Coronary artery (tissue), 2 donors: ENCODE measurements around the gene IL9.

Experiments
- DNase-seq: peaks from one replicate; pipeline ENCODE4 v3.0.0-alpha.2; 2017; ENCODE audit warnings: low spot score
- H3K27ac ChIP-seq, 2 donors: fragments of 200-600 bp; sonication (generic); one replicate each; pipeline ENCODE4 v1.5.1; 2016 to 2019
- H3K4me3 ChIP-seq: fragments of 200-600 bp; sonication (generic); 2 replicates; pipeline ENCODE4 v1.5.1; 2016; ENCODE audit warnings: mild to moderate bottlenecking, moderate library complexity
- CTCF ChIP-seq: fragments of 200-600 bp; sonication (generic); IDR thresholded peaks from one replicate; pipeline ENCODE4 v1.5.1; 2019; ENCODE audit warnings: antibody characterized with exemption

Gene IL9

GRCh38 chr5:135895474-135896006 is at the start of gene IL9:
Gene IL9 (minus strand): TSS chr5:135895841. CDS start chr5:135895816, 25 bp downstream.
- TF ChIP-seq CTCF, result no peak
- DNase-seq, result no peak
- Histone ChIP-seq H3K4me3 (no peak within 1 kb of the TSS), H3K27ac (no peak within 1 kb of the TSS)

GRCh38 chr5:135944967-135945560 is 49.4 kb upstream of the IL9 start:
- peak; percentile 39 for TF ChIP-seq CTCF
- Histone ChIP-seq H3K27ac (no peak overlapping the region), H3K4me3 (no peak overlapping the region)
- no peak for DNase-seq

GRCh38 chr5:135944564-135944963 is 48.9 kb upstream of the IL9 start:
- no peak for TF ChIP-seq CTCF
- Histone ChIP-seq H3K4me3 (no peak overlapping the region), H3K27ac (no peak overlapping the region)
- DNase-seq, result no peak

GRCh38 chr5:135942202-135942771 is 46.6 kb upstream of the IL9 start:
- H3K27ac ChIP-seq, result no peak overlapping the region
- TF ChIP-seq CTCF, result no peak
- no peak for DNase-seq
- H3K4me3 ChIP-seq, result no peak overlapping the region

- no peak overlapping the region for H3K4me3 ChIP-seq
- TF ChIP-seq CTCF, result no peak
Observed at GRCh38 chr5:135941711-135942110, 46.1 kb upstream of the IL9 start.

GRCh38 chr5:135937245-135937911 is 41.7 kb upstream of the IL9 start:
- DNase-seq, result no peak
- Histone ChIP-seq H3K27ac (no peak overlapping the region), H3K4me3 (no peak overlapping the region)
- TF ChIP-seq CTCF, result no peak

More at GRCh38 chr5:135941711-135942110, 46.1 kb upstream of the IL9 start:
- no peak overlapping the region for H3K27ac ChIP-seq
- no peak for DNase-seq
